Cerebellar cortex (tissue), 1 donor: Measurements from ENCODE around the gene DNAAF8.
A peak's percentile ranks its signal among the peaks of the same experiment; 100 is the strongest.

ENCODE experiments used
- DNase-seq: peaks from one replicate; pipeline ENCODE4 v3.0.0-alpha.2; 2015; ENCODE audit warnings: low spot score

Gene DNAAF8

GRCh38 chr16:4752351-4753100, 18.2 kb downstream of the DNAAF8 start:
- DNase-seq: no peak

GRCh38 chr16:4753227-4753626, 18.9 kb downstream of the DNAAF8 start:
- no peak for DNase-seq

DNA sequence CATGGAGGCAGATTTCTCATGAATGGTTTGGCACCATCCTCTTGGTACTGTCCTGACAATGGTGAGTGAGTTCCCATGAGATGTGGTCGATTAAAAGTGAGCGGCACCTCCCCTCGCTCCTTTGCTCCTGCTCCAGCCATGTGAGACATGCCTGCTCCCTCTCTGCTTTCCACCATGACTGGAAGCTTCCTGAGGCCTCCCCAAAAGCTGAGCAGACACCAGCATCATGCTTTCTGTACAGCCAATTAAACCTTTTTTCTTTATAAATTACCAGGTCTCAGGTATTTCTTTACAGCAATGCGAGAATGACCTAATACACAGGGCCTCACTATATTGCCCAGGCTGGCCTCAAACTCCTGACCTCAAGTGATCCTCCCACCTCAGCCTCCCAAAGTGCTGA, 20.5 kb downstream of the DNAAF8 start:
- no peak for DNase-seq

DNA sequence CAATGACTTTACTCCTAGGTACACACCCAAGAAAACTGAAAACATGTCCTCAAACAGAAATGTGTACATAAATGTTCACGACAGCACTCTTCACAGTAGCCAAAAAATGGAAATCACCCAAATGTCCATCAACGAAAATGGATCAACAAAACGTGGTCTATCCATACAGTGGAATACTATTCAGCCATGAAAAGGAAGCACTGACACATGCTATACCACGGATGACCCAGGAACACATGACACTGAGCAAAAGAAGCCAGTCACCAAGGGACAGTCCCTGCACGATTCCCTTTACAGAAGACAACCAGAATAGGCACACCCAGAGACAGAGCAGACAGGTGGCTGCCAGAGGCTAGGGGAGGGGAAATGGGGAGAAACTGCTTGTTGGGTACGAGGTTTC, 21.4 kb downstream of the DNAAF8 start:
- DNase-seq: no peak

- no peak for DNase-seq
These were observed 26.0 kb downstream of the DNAAF8 start for GRCh38 chr16:4760221-4760910.

GRCh38 chr16:4762205-4762604, 27.9 kb downstream of the DNAAF8 start:
- DNase-seq: no peak

DNA sequence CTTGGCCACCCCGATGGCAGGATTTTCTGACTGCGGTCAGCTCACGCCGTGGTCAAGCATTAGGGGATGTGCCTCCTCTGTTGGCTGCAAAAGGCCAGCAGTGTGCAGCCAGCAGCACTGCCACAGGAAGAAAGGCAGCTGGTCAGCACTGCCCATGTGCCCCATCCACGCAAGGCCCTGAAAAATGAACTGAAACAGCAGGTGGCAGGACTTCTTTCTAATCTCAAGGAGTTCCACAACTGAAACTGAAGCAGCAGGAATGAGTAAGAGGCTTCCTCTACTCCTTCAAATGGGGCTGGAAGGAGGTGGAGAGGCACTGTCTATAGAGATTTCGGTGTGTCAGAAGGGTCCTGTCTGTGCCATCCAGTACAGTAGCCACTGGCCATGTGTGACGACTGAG, 29.5 kb downstream of the DNAAF8 start:
- DNase-seq: no peak

GRCh38 chr16:4765511-4766474, 31.5 kb downstream of the DNAAF8 start:
- no peak for DNase-seq

DNA sequence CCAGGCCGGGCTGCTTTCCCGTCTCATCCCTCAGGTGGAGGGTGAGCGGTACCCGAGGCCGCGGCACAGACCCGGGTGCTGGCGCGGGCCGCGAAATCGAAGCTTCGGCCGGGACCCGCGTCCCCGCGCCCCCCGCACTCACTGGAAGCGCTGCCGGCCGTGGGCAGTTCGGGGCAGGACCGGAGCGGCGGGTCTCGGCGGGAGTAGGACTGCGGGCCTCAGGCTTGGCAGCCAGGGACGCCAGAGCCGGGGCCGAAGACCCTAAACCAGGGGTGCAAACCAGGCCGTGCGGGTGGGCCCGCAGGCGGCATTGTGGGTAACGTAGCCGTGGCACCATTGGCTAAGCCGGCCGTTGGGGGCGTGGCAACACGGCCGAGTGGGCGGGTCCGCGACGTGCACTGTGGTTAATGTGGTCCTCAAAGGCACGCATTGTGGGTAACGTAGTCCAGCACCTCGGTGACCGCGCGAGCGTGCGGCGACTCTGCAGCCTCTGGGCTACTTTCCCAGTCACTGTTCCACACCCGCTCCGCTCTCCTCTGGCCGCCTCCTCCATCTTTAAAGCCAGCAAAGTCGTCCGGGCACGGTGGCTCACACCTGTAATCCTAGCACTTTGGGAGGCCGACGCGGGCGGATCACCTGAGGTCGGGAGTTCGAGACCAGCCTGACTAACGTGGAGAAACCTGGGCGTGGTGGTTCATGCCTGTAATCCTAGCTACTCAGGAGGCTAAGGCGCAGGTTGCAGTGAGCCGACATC, 32.7 kb downstream of the DNAAF8 start, which contains the start of gene ZNF500:
TSS of gene ZNF500 (minus strand) at position 288 of the 754 bp plus-strand sequence. CDS start 1,184 bp downstream, outside the sequence.
- peak; percentile 97 for DNase-seq

DNA sequence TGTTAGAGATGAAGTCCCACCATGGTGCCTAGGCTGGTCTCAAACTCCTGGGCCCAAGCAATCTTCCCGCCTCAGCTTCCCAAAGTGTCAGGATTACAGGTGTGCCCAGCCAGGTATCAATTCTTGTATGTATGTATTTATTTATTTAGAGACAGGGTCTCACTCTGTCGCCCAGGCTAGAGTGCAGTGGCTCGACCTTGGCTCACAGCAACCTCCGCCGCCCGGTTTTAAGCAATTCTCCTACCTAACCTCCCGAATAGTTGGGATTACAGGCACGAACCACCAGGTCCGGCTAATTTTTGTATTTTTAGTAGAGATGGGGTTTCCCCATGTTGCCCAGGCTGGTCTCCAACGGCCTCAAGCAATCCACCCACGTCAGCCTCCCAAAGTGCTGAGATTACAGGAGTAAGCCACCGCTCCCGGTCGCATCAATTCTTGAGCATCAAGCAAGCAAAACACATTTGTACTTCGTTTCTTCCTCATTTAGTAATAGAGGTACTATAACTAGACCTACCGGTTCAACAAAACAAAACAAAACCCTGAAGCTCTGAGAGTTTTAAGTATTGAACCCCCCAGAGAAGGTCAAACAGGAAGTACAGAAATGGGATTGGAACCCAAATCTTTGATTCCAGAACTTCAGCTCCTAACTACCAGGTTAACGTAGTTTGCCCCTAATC, 33.7 kb downstream of the DNAAF8 start:
- peak; percentile 9 for DNase-seq

GRCh38 chr16:4768549-4769305, 34.4 kb downstream of the DNAAF8 start:
- DNase-seq: peak; percentile 95

- DNase-seq: no peak
These were observed 34.9 kb downstream of the DNAAF8 start for GRCh38 chr16:4769306-4769638.

DNA sequence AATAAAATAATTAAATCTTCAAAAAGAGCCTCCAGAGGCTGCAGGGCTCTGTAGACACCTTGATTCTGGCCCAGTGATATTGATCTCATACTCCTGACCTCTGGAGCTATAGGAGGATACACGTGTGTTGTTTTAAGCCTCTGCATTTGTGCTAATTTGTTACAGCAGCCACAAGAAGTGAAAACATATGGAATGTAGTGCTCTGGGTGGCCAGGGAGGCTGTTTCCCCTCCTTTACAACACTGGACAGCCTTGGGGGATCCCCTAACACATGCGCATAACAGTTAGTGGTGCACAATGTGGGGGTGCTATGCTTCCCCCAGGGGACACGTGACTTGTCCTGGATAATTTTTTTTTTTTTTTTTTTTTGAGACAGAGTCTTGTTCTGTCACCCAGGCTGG, 37.3 kb downstream of the DNAAF8 start:
- no peak for DNase-seq

- DNase-seq: no peak
These were observed 38.0 kb downstream of the DNAAF8 start for GRCh38 chr16:4772351-4772750.

DNA sequence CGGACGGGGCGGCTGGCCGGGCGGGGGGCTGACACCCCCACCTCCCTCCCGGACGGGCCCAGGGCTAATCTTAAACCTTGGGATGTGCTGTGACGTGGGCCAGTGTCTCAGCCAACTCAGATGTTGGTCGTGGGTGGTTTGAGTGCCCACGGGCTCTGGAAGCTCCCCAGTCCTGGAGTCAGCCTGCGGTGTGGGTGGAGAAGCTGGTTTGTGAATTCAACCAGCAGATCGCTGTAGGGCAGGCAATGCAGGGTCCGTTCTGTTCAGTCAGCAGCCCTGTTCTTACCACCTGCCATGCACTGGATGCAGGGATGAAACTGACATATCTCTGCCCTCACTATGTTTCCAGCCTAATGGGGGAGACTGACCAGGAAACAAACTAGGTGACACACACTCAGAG, 40.7 kb downstream of the DNAAF8 start:
- no peak for DNase-seq

GRCh38 chr16:4776141-4776705, 41.9 kb downstream of the DNAAF8 start:
- no peak for DNase-seq

DNA sequence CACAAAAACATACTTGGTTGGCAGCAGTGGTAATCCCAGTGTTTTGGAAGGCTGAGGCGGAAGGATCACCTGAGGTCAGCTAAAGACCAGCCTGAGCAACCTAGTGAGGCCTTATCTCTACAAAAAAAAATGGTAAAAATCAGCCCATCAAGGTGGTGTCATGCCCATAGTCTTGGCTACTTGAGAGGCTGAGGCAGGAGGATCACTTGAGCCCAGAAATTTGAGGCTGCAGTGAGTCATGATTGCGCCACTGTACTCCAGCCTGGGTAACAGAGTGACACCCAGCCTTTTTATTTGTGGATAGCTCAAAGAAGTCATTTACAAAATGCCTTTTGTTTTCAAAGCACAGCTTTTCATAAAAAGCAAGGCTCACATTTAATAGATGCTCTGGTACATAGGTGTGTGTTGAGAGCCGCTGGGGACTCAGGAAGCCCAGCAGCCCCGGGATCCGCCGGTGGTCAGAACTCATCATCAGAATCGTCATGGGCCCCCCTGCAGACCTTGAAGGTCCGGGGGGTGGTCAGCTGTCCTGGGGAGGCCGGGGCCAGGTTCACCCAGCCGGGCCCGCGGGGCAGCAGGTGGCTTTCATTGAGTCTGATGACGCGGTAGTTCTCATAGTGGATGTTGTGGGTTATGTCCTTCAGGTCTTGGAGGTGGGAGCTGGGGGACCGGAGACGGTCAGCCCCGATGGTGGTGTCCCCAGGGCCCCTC, 43.2 kb downstream of the DNAAF8 start:
- no peak for DNase-seq

- no peak for DNase-seq
These were observed 43.7 kb downstream of the DNAAF8 start for GRCh38 chr16:4778050-4778392.

DNA sequence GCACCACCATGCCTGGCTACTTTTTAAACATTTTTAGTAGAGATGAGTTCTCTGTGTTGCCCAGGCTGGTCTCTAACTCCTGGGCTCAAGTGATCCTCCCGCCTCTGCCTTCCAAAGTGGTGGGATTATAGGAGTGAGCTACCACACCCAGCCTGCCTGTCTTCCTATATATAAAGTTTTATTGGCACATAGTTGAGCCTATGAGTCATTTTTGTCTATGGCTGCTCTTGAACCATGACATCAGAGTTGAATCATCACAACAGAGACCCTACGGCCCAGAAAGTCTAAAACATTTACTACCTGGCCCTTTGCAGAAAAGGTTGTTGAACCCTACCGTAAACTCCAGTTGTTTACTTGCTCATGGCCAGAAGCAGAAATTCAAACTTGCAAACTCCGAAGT, 45.9 kb downstream of the DNAAF8 start:
- no peak for DNase-seq
